ENCODE measurements around the gene RASSF10. TPM values are rescaled to one million over a fixed set of nuclear protein-coding genes. Genes with fewer than 3 reads are reported as not detected.

The RASSF10 gene
- polyA plus RNA-seq, 1 of the 3 experiments (the other 2 are of a cell fraction): not detected

- POLR2A ChIA-PET: no interaction called here
- no peaks in the 10 kb centered on the region for H3K36me3 ChIP-seq (replicated peaks in 1 of 2; ENCODE audit: control insufficient read depth in 1 of 2, insufficient read depth in 2 of 2, low read length in 1 of 2)
- H3K9me3 ChIP-seq: no peaks in the 10 kb centered on the region
- no peak overlapping the region for H3K4me2 ChIP-seq
- TF ChIP-seq PBX3 (IDR thresholded peaks at IDR 0.05): no peak
- TF ChIP-seq NFIC (IDR thresholded peaks at IDR 0.05; ENCODE audit: borderline replicate concordance): no peak
- no peaks in the 10 kb centered on the region for H4K20me1 ChIP-seq (ENCODE audit: insufficient read depth)
- CTCF ChIA-PET: no interaction called here
- no peaks in the 10 kb centered on the region for H3K9me2 ChIP-seq
- 73% methylated on average over 4 of the region's 4 CpGs for WGBS (ENCODE audit: low lambda C conversion rate)
- H3F3A ChIP-seq (replicated peaks; ENCODE audit: insufficient read depth): no peaks in the 10 kb centered on the region
- no peaks in the 10 kb centered on the region for H3K79me2 ChIP-seq (ENCODE audit: insufficient read depth)
- no peak overlapping the region for H2AFZ ChIP-seq (ENCODE audit: low read depth)
- H3K9ac ChIP-seq: no peak overlapping the region
- DNase-seq: no peak
- peaks cover 11% of the 10 kb centered on the region; the same call in 1 of the 2 replicates for H3K27me3 ChIP-seq (ENCODE audit: insufficient read depth)
- H3K4me1 ChIP-seq (ENCODE audit: control insufficient read depth in 1 of 2, insufficient read depth in 2 of 2, low read depth in 1 of 2, low read length in 1 of 2): no peaks in the 10 kb centered on the region; a peak in 1 of 4 replicates
- no peak overlapping the region for H3K4me3 ChIP-seq (ENCODE audit: low read depth in 2 of 2, low read length in 1 of 2)
- H3K27ac ChIP-seq (ENCODE audit: low read depth in 2 of 2, low read length in 1 of 2): no peak overlapping the region
Measured at GRCh38 chr11:13047884-13048283, 38.8 kb downstream of the RASSF10 start.

- ChIA-PET POLR2A (no interaction called here), CTCF (interaction anchor here (1.3 kb wide), 1 partner anchor 13 kb away, joined by 4 read pairs; no protein-coding TSS in a partner anchor)
- Histone ChIP-seq H3K4me3 (ENCODE audit: low read depth in 2 of 2, low read length in 1 of 2) (no peak overlapping the region), H3F3A (replicated peaks; ENCODE audit: insufficient read depth) (no peaks in the 10 kb centered on the region), H3K36me3 (replicated peaks in 1 of 2; ENCODE audit: control insufficient read depth in 1 of 2, insufficient read depth in 2 of 2, low read length in 1 of 2) (no peaks in the 10 kb centered on the region), H3K27ac (ENCODE audit: low read depth in 2 of 2, low read length in 1 of 2) (no peak overlapping the region), H3K79me2 (ENCODE audit: insufficient read depth) (no peaks in the 10 kb centered on the region), H3K9ac (no peak overlapping the region), H3K27me3 (ENCODE audit: insufficient read depth) (peaks cover 13% of the 10 kb centered on the region; the same call in 1 of the 2 replicates), H3K4me1 (ENCODE audit: control insufficient read depth in 1 of 2, insufficient read depth in 2 of 2, low read depth in 1 of 2, low read length in 1 of 2) (no peaks in the 10 kb centered on the region; a peak in 1 of 4 replicates), H3K9me3 (no peaks in the 10 kb centered on the region), H2AFZ (ENCODE audit: low read depth) (no peak overlapping the region), H3K4me2 (no peak overlapping the region), H3K9me2 (no peaks in the 10 kb centered on the region), H4K20me1 (ENCODE audit: insufficient read depth) (no peaks in the 10 kb centered on the region)
- WGBS (ENCODE audit: low lambda C conversion rate): 43% methylated on average over 2 of the region's 2 CpGs
- DNase-seq: no peak
- no peak for TF ChIP-seq SMC3 (IDR thresholded peaks at IDR 0.05; ENCODE audit: low read depth, low read length)
- TF ChIP-seq ZBTB33 (IDR thresholded peaks at IDR 0.05; ENCODE audit: borderline replicate concordance, low read depth): no peak
- no peak for TF ChIP-seq TEAD4 (IDR thresholded peaks at IDR 0.05; ENCODE audit: borderline replicate concordance, insufficient read depth)
- TF ChIP-seq FOXJ3 (CRISPR knock-in tag; IDR thresholded peaks at IDR 0.05): no peak
- TF ChIP-seq YY1 (IDR thresholded peaks at IDR 0.05; ENCODE audit: low read depth): no peak
- no peak for TF ChIP-seq REST (IDR thresholded peaks at IDR 0.05; ENCODE audit: low read depth, low read length)
- TF ChIP-seq MAX (IDR thresholded peaks at IDR 0.05; ENCODE audit: low read depth): no peak
- TF ChIP-seq CTCF (IDR thresholded peaks at IDR 0.05): no peak
- TF ChIP-seq TAF1 (IDR thresholded peaks at IDR 0.05; ENCODE audit: borderline replicate concordance, low read depth, low read length): no peak
- no peak for TF ChIP-seq RAD21 (IDR thresholded peaks at IDR 0.05; ENCODE audit: low read length)
- TF ChIP-seq USF1 (IDR thresholded peaks at IDR 0.05; ENCODE audit: borderline replicate concordance, low read depth): no peak
- TF ChIP-seq USF2 (IDR thresholded peaks at IDR 0.05; ENCODE audit: borderline replicate concordance, low read depth, low read length): no peak
- TF ChIP-seq SIN3A (IDR thresholded peaks at IDR 0.05; ENCODE audit: borderline replicate concordance, low read depth, low read length): no peak
- TF ChIP-seq TCF12 (IDR thresholded peaks at IDR 0.05): no peak
- TF ChIP-seq JUND (IDR thresholded peaks at IDR 0.05): no peak
- TF ChIP-seq GATA2 (CRISPR knock-in tag; IDR thresholded peaks at IDR 0.05): no peak
Measured at GRCh38 chr11:13051257-13051656, 42.1 kb downstream of the RASSF10 start.

All from SK-N-SH (cell line).